Fibroblast of peridontal ligament (primary cell): ENCODE data around the gene ERVK3-1.
"Not testable (repeated sequence)": the region's sequence is repeated elsewhere in the genome, so short reads cannot be mapped to it uniquely, and the experiment has no call there.

Experiments used
- DNase-seq: peaks from one replicate; pipeline ENCODE4 v3.0.0-alpha.2; 2010; ENCODE audit errors: extremely low read depth

The ERVK3-1 gene

DNA sequence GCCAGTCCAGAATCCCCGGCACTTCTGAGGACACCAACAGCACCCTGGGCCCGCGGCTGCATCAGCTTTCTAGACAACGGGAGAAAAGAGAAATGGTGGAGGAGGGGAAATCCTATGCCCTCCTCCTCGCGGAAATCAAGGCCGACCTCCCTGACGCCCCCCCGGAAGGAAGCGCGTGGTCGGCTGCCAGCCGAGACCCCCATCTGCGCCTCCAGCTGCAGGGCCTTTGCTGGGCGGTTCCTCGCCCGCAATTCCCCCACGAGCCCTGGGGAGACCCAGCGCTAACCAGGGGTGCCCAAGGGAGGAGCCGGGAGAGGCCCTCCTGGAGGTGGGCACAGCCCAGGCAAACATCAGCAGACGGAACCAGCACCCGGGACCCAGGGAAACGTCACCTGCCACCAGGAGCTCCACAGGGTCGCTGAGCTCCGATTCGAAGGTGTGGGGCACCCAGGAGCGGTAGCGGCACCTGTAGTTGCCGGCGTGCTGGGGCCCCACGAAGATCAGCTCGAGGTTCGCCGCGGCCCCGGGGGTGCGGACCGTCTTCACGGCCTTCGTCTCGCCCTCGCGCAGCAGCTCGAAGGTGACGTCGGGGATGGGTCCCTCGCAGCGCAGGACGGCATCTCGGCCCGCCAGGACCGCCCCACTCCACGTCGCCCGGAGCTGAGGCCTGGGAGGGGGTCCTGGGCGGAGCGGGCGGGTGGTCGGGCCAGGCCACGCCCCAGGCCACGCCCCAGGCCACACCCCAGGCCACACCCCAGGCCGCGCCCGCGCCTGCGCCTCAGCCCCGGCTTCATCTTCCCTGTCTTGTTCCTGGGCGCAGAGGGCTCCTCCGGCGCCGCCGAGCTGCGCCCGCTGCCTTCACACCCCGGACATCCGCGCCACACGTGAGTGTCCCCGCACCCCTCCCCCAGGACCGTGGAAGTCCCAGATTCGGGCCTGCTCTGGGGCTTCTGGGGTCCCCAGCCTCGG is 42.1 kb downstream of the ERVK3-1 start:
- DNase-seq, result peak; percentile 51

DNA sequence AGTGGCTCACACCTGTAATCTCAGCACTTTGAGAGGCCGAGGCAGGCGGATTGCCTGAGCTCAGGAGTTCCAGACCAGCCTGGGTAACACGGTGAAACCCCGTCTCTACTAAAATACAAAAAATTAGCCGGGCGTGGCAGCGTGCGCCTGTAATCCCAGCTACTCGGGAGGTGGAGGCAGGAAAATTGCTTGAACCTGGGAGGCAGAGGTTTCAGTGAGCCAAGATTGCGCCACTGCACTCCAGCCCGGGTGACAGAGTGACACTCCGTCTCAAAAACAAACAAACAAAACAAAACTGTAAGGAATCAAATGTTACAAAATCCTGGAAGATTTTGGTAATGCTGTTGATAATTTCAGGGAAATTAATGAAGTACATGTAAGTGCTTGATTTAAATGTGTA is 42.9 kb downstream of the ERVK3-1 start:
- not testable (repeated sequence) for DNase-seq

DNA sequence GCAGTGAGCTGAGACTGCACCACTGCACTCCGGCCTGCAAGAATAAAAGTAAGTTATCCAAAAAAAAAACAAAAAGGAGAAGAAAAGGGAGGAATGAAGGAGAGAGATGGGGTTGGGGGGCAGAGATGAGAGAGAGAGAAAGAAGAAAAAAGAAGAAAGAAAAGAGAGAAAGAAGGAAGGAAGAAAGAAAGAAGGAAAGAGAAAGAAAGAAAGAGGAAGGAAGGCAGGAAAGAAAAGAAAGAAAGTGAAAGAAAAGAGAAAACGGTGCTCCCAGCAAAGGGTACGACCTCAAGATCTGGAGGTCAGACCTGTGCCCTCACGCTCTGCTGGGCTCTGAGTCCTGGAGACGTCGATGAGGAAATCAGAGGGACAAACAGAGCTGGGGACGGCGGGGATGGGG is 44.4 kb downstream of the ERVK3-1 start:
- DNase-seq, result no peak

DNA sequence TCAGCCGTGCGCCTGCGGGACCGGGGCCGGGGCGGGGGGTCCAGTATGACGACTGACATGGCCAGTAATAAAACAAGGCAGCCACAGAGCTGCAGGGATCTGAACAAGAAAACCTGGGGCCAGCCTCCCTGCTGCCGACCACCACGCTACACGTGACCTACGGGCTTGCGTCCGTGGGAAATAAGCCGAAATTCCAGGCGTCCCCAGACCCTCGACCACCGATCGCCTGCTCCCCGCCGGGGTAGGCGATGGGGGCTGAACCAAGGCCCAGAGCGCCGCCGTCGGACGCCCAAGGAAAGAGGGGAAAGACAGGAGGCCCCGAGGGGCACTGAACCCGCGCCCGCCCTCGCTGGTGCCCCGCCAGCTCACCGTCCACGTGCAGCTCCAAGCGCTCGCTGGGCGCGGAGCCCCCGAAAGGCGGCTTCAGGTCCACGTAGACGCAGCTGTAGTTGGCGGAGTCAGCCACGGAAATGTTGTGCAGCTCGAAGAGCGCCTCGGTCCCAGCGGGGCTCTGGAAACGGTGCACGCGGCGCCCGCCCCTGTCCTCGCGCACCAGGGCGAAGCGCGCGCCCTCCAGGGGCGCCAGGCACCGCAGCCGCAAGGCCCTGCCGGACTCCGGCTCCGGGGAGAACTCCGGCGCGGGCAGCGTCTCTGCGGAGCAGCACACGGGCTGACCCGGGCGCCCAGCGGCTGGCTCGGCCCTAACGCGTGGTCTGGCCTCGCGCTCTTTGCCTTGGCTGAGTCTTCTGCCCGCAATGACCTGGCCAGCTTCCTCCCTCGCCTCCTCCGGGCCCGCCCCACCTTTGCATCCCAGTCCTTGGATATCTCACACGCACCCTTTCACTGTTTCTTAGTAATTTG is 45.1 kb downstream of the ERVK3-1 start:
- no peak for DNase-seq

DNA sequence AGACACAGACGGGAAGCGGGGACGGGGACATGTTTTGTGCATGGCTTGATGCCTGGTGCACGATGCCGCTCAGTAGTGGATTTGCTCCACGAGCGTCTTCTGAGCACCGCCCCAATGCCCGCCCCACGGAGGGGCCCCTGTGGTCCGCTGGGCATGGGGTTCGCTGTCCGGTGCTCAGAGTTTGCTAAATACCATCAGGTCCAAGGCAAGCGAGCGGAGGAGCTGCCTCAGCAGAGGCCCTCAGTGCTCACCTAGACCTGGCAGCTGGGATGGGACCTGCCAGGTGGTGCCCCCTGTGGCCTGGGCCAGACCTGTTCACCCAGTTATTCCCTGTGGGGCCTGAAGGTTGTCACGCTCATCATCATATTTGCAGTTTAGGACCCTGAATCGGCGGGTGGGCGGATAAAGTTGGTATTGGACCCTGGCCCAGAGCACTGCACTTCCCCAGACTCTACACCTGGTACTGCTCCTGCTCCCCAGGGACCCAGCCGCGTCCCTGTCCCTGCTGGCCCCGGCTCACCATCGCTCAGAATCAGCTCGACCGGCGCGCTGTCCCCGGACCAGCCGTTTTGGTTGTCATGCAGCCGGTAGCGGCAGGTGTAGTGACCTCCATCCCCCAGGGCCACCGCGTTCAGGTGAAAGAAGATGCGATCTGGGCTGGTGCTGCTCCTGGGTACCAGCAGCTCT is 45.8 kb downstream of the ERVK3-1 start:
- no peak for DNase-seq

DNA sequence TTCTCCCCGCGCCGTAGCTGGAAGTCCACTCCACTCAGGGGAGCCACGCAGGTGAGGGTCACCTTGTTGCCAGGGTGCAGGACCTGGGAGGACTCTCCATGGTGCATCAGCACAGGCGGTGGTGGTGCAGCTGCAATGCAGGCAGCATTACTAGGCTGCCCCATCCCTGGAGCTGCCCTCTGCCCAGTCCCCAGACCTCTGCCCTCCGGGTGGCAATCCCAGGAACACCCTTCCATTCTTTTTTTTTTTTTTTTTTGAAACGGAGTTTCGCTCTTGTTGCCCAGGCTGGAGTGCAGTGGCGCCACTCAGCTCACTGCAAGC is 46.3 kb downstream of the ERVK3-1 start:
- DNase-seq, result no peak

DNA sequence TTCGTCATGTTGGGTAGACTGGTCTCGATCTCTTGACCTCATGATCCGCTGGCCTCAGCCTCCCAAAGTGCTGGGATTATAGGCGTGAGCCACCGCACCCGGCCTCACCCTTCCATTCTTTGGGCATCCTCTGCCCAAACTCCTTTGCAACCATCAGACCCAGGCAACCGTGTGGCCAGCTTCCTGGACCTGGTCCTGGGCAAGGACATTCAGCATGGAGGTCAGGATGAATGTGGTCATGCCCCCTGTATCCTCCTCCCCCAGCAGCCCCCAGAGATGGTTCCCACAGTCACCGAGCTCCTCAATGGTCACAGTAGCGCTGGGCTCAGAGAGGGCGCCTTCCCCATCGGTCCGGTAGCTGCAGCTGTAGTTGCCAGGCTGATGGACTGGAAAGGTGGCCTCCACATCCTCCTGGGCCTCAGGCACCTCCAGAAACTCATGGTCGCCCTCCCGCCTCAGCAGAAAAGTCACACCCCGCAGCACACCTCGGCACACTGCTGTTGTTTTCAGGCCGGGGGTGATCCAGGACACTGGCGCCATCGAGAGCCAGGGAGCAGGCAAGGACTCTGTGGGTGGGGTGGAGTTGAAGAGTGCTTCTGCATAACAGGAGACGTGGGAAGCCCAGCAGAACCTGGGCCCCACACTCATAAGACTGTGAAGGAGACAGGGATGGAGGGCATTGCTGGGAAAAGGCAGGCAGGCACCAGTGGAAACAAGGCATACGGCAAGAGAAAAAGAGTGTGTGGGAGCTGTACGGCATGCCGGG is 47.0 kb downstream of the ERVK3-1 start:
- DNase-seq, result no peak

DNA sequence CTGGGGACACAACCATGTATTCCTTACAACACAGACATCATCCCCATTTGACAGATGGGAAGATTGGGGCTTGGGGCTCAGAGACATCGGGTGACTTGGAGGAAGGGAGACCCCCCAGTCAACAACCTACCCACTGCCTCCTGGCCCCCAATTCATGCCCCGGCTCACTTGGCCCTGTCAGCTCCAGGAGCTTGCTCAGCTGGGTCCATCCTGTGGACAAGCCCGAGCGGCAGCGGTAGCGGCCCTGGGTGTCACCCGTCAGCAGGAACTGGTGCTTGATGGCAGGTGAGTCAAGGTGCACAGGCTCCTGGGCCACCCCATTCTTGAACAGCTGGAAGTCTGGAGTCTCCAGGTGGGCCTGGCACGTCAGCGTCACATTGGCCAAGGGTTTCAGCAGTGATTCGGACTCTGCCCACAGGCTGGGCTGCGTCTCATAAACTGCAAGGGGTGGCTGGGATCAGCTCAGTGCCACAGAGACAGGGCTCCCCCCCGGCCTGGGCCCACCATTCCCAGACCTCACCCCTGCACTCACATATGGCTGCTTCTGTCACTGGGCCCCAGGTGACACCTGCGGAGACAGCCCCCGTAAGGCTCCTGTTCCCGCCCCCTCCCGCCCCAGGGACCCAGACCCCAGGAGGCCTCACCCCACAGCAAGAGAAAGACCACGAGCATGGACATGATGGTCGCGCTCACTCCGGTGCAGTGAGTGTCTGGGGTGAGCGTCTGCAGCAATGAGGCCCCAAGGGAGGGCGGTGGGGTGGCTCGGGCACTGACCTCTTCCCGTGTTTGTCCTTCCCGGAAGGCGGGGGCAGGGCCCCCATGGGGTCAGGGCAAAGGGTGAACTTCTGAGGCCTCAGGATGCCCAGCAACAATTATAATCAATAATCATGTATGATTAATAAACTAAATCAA is 47.8 kb downstream of the ERVK3-1 start, which contains the start of gene A1BG:
A1BG (minus strand) TSS at position 733 of the 912 bp plus-strand sequence; CDS start at position 678, 55 bp downstream.
- DNase-seq, result no peak

DNA sequence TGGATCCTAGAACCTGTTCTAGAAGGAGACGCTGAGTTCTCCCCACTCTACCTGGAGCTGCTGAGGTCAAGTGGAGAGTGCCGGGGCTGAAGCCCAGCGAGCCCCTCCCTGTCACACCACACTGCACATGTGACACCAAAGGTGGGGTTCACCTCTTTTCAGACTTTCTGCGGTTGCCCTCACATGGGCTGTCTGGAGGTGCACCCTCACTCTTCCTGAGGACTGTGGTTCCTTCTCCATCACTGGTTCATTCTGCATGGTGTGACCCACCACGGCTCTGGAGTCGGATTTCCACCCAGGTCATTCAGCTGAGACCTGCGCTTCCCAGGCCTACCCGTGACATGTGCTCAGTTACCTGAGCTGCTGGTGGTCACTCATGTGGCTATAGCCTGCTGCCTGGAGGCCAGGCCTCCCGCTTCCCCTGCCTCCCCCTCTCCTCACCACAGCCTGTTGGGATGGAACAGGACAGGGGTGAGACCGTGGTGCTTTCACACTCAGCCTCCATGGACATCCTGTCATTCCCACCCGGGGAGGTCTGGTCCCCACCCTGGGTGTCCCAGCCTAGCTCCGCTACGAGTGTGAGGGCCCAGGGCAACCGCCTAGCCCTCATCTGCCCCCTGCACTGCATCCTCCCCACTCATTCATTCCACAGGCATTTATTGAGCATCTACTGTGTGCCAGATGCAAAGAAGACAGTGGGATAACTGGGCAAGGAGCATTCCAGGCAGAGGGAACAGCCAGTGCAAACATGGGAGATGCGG is 48.7 kb downstream of the ERVK3-1 start:
- DNase-seq, result no peak

DNA sequence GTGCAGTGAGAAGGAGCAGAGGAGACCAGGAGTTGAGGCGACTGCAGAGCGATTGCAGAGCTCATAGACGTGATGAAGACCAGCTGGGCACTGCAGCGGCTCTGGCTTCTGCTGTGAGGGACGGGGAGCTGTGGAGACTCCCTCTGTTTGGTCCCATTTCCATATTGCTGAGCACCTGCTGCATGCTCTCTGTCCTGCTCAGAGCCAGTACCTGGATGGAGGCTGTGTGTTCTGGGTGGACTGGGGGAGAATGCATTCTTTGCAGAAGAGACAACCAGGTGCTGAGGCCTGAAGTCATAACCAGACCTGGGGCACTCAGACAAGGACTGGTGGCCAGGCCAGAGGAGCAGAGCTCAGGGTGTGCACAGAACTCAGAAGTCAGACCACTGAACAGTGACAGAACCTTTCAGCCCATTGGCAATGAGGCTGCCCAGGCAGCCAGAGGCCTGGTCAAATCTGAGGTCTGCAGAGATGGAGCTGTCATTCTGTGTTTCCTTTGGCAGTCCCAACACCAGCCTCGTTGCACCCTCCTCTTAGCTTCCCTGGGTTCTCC is 49.4 kb downstream of the ERVK3-1 start:
- DNase-seq, result no peak

DNA sequence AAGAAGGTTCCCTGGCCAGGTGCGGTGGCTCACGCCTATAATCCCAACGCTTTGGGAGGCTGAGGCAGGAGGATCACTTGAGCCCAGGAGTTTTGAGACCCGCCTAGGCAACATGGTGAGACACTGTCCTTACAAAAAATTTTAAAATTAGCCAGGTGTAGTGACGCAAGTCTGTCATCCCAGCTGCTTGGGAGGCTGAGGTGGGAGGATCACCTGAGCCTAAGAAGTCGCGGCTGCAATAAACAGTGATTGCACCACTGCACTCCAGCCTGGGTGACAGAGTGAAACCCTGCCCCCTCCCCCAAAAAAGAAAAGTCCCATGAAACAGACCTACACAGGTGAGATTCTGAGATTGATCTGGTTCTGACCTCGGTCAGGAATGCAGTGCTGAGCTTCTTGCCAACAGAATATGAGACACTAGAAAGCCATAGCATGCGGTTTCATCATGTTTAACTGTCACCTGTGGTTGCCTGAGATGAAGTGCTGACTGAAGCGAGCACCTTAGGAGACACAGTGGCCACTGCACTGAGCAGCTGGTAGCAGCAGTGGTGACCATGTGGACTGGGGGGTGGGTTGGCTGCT is 50.1 kb downstream of the ERVK3-1 start:
- DNase-seq, result no peak

DNA sequence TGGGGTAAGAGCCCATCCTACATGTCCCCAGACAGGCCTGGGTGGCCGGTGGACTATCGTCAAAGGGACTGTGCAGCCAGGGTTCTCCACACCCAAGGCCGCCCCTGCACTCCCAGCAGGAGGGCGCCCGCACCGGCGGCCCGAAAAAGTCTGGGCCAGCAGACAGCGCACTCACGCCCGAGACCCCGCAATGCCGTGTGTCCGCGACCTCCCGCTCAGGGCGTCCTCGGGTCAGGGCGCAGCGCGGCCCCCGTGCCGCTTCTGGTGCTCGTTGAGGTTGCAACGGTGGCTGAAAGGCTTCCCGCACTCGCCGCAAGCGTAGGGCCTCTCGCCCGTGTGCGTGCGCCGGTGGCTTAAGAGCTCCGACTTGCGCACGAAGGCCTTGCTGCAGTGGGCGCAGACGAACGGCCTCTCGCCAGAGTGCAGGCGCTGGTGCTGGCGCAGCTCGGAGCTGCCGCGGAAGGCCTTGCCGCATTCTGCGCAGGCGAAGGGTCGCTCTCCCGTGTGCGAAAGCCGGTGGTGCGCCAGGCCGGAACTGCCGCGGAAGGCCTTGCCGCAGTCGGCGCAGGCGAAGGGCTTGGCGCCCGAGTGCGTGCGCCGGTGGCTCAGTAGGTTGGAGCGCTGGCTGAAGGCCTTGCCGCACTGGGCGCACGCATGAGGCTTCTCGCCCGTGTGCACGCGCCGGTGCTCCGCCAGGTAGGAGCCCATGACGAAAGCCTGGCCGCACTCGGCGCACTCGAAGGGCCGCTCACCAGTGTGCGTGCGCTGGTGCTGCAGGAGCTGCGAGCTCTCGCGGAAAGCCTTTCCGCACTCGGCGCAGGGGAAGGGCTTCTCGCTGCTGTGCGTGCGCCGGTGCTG is 51.0 kb downstream of the ERVK3-1 start:
- DNase-seq, result no peak

DNA sequence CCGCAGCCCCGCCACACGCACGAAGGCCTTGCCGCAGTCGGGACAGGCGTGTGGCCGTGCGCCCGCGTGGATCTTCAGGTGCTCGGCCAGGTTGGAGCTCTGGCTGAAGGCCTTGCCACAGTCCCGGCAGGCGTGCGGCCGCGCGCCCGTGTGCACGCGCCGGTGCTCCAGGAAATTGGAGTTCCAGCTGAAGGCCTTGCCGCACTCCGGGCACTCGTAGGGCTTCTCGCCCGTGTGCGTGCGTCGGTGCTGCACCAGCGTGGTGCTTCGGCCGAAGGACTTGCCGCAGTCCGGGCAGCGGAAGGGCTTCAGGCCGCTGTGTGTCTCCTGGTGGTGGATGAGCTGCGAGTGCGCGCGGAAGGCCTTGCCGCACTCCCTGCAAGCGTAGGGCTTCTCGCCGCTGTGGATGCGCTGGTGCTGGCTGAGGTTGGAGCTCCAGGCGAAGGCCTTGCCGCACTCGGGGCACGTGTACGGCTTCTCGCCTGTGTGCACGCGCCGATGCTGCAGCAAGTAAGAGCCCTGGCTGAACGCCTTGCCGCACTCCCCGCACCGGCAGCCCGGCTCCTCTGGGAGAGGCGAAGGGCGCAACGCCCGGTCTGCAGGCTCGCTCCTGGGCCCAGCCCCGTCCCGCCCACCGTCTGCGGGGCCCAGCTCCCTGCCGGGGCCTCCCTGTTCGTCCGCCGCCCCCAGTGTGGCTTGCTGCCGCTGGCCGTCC is 51.7 kb downstream of the ERVK3-1 start:
- no peak for DNase-seq

DNA sequence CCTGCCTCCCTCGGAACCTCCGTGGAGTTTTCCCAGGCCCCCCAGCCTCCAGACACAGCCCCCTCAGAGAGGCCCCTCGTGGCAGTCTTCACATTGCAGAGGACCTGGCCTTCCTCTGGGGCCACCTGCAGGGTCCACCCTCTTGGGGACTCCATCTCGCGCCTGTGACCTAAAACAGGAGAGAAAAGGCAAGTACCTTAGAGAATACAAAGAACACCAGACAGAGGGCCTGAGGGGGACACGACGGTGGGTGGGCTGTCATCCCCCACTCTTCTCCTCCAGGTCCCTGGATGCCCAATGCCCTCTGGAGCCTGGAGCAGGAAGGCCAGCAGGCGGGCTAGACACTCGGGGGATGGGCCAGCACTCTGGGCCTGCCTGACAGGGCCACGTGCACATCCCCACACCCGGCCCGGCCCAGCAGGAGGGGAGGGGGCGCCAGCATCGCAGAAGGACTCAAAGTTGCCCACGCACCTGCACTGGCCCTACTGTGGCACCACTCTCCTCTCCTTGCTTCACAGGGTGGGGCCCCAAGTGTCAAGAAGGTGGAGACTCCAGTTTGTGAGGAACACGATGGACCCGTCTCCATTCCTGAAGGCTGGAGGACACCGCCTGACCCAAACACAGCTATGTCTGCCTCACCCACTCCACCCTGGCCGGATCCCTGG is 52.4 kb downstream of the ERVK3-1 start:
- no peak for DNase-seq

DNA sequence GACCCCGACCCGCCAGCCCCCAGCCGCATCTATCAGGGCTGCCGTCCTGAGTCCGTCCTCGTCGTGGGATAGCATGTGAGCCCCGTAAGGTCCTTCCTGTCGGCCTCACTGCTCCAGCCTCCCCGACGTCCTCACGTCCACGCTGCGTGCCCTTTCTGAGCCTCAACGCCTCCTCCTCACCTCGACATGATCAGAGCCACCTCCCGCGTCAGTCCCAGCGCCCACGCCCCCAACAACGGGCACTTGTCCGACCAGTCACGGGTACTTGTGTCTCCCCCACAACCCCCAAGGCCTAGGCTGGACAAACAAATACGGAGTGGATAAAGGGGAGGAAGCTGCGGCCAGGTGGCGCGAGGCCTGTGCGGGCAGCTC is 56.7 kb downstream of the ERVK3-1 start:
- no peak for DNase-seq

DNA sequence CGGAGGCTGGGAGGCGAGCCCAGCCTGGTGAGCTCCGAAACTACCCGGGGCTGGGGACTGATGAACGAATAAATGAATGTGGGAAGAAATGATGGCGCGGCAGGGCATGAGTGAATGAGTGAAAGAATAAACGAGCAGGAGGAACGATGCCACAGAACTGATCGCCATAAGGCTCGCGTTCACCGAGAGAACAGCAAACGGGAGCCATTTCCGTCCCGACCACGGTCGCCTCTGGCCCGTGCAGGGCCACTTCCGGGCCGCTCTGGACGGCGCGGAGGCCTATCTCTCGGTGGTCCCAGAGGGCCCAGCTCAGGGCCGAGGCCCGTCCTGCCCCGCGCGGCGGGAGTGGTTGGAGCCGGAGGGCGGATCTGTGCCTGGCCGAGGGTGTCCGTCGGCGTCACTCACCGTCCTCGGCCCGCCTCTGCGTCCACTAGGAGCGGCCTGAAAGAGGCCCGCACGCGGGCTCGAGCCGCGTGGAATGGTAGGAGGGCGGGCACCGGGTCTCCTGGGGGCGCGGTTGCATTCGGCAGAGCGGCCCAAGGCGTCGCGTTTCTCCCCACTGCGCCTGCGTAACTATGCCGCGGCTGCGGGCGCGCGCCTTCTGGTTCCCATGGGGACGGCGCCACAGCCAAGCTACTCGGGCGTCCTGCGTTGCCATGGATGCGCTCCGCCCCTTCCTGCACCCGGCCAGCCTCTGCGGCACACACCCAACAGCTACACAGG is 57.3 kb downstream of the ERVK3-1 start, which contains the start of gene ZNF497:
ZNF497 (minus strand) TSS at position 480 of the 723 bp plus-strand sequence. CDS start 5,116 bp downstream, outside the sequence.
- peak; percentile 95 for DNase-seq
